ENCODE measurements around the gene TRIM73.
"Not testable (repeated sequence)": the region's sequence is repeated elsewhere in the genome, so short reads cannot be mapped to it uniquely, and the experiment has no call there.

The TRIM73 gene

DNA sequence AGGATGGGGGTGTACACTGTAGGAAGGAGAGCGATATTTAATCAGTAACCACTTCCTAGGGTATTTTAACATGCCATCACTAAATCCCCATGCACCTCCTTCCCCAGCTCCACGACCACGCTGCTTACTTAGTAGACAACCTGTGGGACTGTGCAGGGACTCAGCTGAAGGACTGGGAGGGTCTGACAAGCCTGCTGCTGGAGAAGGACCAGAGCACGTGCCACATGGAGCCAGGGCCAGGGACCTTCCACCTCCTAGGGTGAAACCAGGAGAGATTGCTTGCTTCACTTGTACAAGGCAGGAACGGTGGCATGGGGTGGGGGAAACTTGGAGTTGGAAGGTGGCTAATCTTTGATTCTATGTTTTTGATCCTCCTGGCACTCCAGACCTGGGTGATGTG is 28.8 kb upstream of the TRIM73 start:
- WGBS (ENCODE audit: extremely low coverage, insufficient coverage, insufficient read length): no CpG with 5 or more reads among the region's 5 CpGs
- DNase-seq; H4K91ac ChIP-seq (ENCODE audit: low read depth, low read length); H3K9me3 ChIP-seq (ENCODE audit: insufficient read depth, low read depth, low read length); H2BK120ac ChIP-seq (ENCODE audit: insufficient read depth, low read length, poor library complexity); H3K4ac ChIP-seq (ENCODE audit: low read depth, low read length); H4K12ac ChIP-seq (ENCODE audit: low read depth, low read length); H3K27me3 ChIP-seq (ENCODE audit: insufficient read depth, low read length); H3K4me1 ChIP-seq (ENCODE audit: control insufficient read depth in 1 of 2, insufficient read depth in 2 of 2, low read length in 2 of 2); H3K18ac ChIP-seq (ENCODE audit: low read length); H3K14ac ChIP-seq (ENCODE audit: low read length); H2AK5ac ChIP-seq (ENCODE audit: low read length); H4K8ac ChIP-seq (ENCODE audit: low read depth, low read length); H2BK12ac ChIP-seq (ENCODE audit: low read length); H3K36me3 ChIP-seq (ENCODE audit: control insufficient read depth in 1 of 2, insufficient read depth in 2 of 2, low read length in 2 of 2); H3K9ac ChIP-seq (ENCODE audit: low read length); H3K27ac ChIP-seq (ENCODE audit: low read depth, low read length); H3K79me1 ChIP-seq (ENCODE audit: low read length); H3K23ac ChIP-seq (ENCODE audit: low read length); H3K79me2 ChIP-seq (ENCODE audit: control insufficient read depth, insufficient read depth, low read length, poor library complexity); H3K4me3 ChIP-seq (ENCODE audit: low read depth, low read length); H2AFZ ChIP-seq (ENCODE audit: insufficient read depth, low read length, poor library complexity); H2BK5ac ChIP-seq (ENCODE audit: low read depth, low read length, poor library complexity); H3K4me2 ChIP-seq (ENCODE audit: low read length): not testable (repeated sequence)

GRCh38 chr7:75367313-75367712 is 28.1 kb upstream of the TRIM73 start:
- not testable (repeated sequence) for H3K27me3 ChIP-seq (ENCODE audit: insufficient read depth, low read length); H3K4me1 ChIP-seq (ENCODE audit: control insufficient read depth in 1 of 2, insufficient read depth in 2 of 2, low read length in 2 of 2); H2AFZ ChIP-seq (ENCODE audit: insufficient read depth, low read length, poor library complexity); H4K8ac ChIP-seq (ENCODE audit: low read depth, low read length); H4K91ac ChIP-seq (ENCODE audit: low read depth, low read length); H3K79me1 ChIP-seq (ENCODE audit: low read length); H3K27ac ChIP-seq (ENCODE audit: low read depth, low read length); H2BK120ac ChIP-seq (ENCODE audit: insufficient read depth, low read length, poor library complexity); H3K9me3 ChIP-seq (ENCODE audit: insufficient read depth, low read depth, low read length); H2BK5ac ChIP-seq (ENCODE audit: low read depth, low read length, poor library complexity); H4K12ac ChIP-seq (ENCODE audit: low read depth, low read length); H3K18ac ChIP-seq (ENCODE audit: low read length); H3K14ac ChIP-seq (ENCODE audit: low read length); H3K79me2 ChIP-seq (ENCODE audit: control insufficient read depth, insufficient read depth, low read length, poor library complexity); DNase-seq; H2BK12ac ChIP-seq (ENCODE audit: low read length); H3K9ac ChIP-seq (ENCODE audit: low read length); H2AK5ac ChIP-seq (ENCODE audit: low read length); H3K36me3 ChIP-seq (ENCODE audit: control insufficient read depth in 1 of 2, insufficient read depth in 2 of 2, low read length in 2 of 2); H3K4me2 ChIP-seq (ENCODE audit: low read length); H3K4ac ChIP-seq (ENCODE audit: low read depth, low read length); H3K4me3 ChIP-seq (ENCODE audit: low read depth, low read length); H3K23ac ChIP-seq (ENCODE audit: low read length)
- WGBS (ENCODE audit: extremely low coverage, insufficient coverage, insufficient read length): no CpG with 5 or more reads among the region's 9 CpGs

- not testable (repeated sequence) for H3K79me1 ChIP-seq (ENCODE audit: low read length); H3K9me3 ChIP-seq (ENCODE audit: insufficient read depth, low read depth, low read length); H2BK120ac ChIP-seq (ENCODE audit: insufficient read depth, low read length, poor library complexity); H3K27me3 ChIP-seq (ENCODE audit: insufficient read depth, low read length); H2AK5ac ChIP-seq (ENCODE audit: low read length); H2BK5ac ChIP-seq (ENCODE audit: low read depth, low read length, poor library complexity); H3K27ac ChIP-seq (ENCODE audit: low read depth, low read length); H3K4me2 ChIP-seq (ENCODE audit: low read length); H3K4me1 ChIP-seq (ENCODE audit: control insufficient read depth in 1 of 2, insufficient read depth in 2 of 2, low read length in 2 of 2); H3K79me2 ChIP-seq (ENCODE audit: control insufficient read depth, insufficient read depth, low read length, poor library complexity); H2AFZ ChIP-seq (ENCODE audit: insufficient read depth, low read length, poor library complexity); H3K36me3 ChIP-seq (ENCODE audit: control insufficient read depth in 1 of 2, insufficient read depth in 2 of 2, low read length in 2 of 2); H3K4ac ChIP-seq (ENCODE audit: low read depth, low read length); H3K23ac ChIP-seq (ENCODE audit: low read length); H3K4me3 ChIP-seq (ENCODE audit: low read depth, low read length); DNase-seq; H3K14ac ChIP-seq (ENCODE audit: low read length); H4K91ac ChIP-seq (ENCODE audit: low read depth, low read length); H4K8ac ChIP-seq (ENCODE audit: low read depth, low read length); H3K18ac ChIP-seq (ENCODE audit: low read length); H2BK12ac ChIP-seq (ENCODE audit: low read length); H4K12ac ChIP-seq (ENCODE audit: low read depth, low read length); H3K9ac ChIP-seq (ENCODE audit: low read length)
- WGBS (ENCODE audit: extremely low coverage, insufficient coverage, insufficient read length): no CpG with 5 or more reads among the region's 4 CpGs
These were observed 21.3 kb upstream of the TRIM73 start for GRCh38 chr7:75374144-75374518.

DNA sequence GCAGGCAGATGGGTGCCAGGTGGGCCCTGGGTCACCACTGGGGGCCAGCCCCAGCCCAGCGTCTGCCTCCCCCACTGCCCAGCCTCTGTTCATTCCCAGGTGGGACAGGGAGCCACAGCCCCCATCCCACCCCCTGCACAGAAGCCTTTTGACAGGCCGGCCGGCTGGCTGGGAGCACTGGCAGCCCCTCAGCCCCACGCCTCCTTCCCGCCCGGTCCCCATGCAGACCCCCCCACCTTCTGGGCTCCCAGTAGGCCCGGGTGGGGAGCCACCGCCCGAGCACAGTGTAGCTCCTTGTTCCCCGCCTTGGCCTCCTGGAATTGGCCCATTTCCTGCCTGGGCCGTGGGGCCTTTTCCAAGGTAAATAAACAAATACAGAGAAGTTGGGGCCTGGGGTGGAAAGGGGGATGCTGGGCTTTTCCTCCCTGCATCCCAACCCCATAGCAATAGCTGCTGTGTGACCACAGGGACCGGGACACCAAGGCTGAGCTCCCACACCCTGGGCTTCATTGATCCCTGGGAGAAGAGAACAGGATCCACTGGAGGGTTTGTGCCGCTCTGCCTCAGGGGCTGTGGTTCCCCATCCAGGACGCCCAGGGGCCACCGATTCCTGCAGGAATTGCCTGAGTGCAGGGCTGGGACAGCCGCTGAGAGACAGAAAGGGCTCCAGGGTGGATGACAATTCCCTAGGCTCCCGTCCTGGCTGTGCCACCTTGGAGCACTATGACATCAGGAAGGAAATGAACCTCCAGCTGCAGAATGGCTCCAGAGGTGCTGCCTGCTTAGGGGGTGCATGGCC is 20.7 kb upstream of the TRIM73 start:
- not testable (repeated sequence) for H2BK12ac ChIP-seq (ENCODE audit: low read length); H3K9me3 ChIP-seq (ENCODE audit: insufficient read depth, low read depth, low read length); H4K12ac ChIP-seq (ENCODE audit: low read depth, low read length); H2BK120ac ChIP-seq (ENCODE audit: insufficient read depth, low read length, poor library complexity); DNase-seq; H3K4me1 ChIP-seq (ENCODE audit: control insufficient read depth in 1 of 2, insufficient read depth in 2 of 2, low read length in 2 of 2); H3K79me1 ChIP-seq (ENCODE audit: low read length); H4K91ac ChIP-seq (ENCODE audit: low read depth, low read length); H3K79me2 ChIP-seq (ENCODE audit: control insufficient read depth, insufficient read depth, low read length, poor library complexity); H3K9ac ChIP-seq (ENCODE audit: low read length); H2AK5ac ChIP-seq (ENCODE audit: low read length); H3K18ac ChIP-seq (ENCODE audit: low read length); H3K27ac ChIP-seq (ENCODE audit: low read depth, low read length); H3K23ac ChIP-seq (ENCODE audit: low read length); H2BK5ac ChIP-seq (ENCODE audit: low read depth, low read length, poor library complexity); H3K4me2 ChIP-seq (ENCODE audit: low read length); H3K27me3 ChIP-seq (ENCODE audit: insufficient read depth, low read length); H3K14ac ChIP-seq (ENCODE audit: low read length); H3K4me3 ChIP-seq (ENCODE audit: low read depth, low read length); H2AFZ ChIP-seq (ENCODE audit: insufficient read depth, low read length, poor library complexity); H3K36me3 ChIP-seq (ENCODE audit: control insufficient read depth in 1 of 2, insufficient read depth in 2 of 2, low read length in 2 of 2); H4K8ac ChIP-seq (ENCODE audit: low read depth, low read length); H3K4ac ChIP-seq (ENCODE audit: low read depth, low read length)
- no CpG with 5 or more reads among the region's 17 CpGs for WGBS (ENCODE audit: extremely low coverage, insufficient coverage, insufficient read length)

Measured in trophoblast cell (in vitro differentiated cells and primary cell).